ENCODE measurements around the gene DOK5. TPM values are rescaled to one million over a fixed set of nuclear protein-coding genes. Genes with fewer than 3 reads are reported as not detected.

Gene DOK5
- total and polyA plus RNA-seq, 2 experiments from 2014 or later = 5.0 to 6.9 TPM

DNA sequence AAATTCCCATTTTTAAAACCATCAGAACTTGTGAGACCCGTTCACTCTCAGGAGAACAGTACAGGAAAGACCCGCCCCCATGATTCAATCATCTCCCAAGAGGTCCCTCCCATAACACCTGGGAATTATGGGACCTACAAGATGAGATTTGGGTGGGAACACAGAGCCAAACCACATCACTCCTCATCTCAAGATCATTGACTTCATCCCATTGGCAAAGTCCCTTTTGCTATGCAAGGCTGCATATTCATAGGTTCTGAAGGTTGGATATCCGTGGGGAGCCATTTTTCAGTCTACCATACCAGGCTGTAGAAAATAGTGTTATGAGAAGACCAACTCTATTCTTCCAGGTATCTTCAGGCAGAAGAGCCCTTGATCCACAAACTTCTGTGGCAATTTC, 219.1 kb downstream of the DOK5 start (continued):
- TF ChIP-seq EZH2phosphoT487 (IDR thresholded peaks at IDR 0.05; ENCODE audit: unreplicated experiment) (no peak), ZNF331 (CRISPR knock-in tag; IDR thresholded peaks at IDR 0.05; ENCODE audit: low read depth) (no peak), EZH2 (IDR thresholded peaks at IDR 0.05; ENCODE audit: low read depth, unreplicated experiment) (no peak), POLR2AphosphoS5 (IDR thresholded peaks at IDR 0.05; ENCODE audit: low read depth) (no peak), STAT1 (IDR thresholded peaks at IDR 0.05; ENCODE audit: unreplicated experiment) (no peak), NANOG (IDR thresholded peaks at IDR 0.05; ENCODE audit: borderline replicate concordance) (no peak), CREB1 (CRISPR knock-in tag; IDR thresholded peaks at IDR 0.05; ENCODE audit: low read depth) (no peak), CTCF (conservative IDR thresholded peaks at IDR 0.05; ENCODE audit: low read depth in 2 of 2) (no peak)
- TF ChIP-seq, protein P1, sequence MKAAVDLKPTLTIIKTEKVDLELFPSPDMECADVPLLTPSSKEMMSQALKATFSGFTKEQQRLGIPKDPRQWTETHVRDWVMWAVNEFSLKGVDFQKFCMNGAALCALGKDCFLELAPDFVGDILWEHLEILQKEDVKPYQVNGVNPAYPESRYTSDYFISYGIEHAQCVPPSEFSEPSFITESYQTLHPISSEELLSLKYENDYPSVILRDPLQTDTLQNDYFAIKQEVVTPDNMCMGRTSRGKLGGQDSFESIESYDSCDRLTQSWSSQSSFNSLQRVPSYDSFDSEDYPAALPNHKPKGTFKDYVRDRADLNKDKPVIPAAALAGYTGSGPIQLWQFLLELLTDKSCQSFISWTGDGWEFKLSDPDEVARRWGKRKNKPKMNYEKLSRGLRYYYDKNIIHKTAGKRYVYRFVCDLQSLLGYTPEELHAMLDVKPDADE (IDR thresholded peaks at IDR 0.05) = no peak
- TF ChIP-seq, protein P2, sequence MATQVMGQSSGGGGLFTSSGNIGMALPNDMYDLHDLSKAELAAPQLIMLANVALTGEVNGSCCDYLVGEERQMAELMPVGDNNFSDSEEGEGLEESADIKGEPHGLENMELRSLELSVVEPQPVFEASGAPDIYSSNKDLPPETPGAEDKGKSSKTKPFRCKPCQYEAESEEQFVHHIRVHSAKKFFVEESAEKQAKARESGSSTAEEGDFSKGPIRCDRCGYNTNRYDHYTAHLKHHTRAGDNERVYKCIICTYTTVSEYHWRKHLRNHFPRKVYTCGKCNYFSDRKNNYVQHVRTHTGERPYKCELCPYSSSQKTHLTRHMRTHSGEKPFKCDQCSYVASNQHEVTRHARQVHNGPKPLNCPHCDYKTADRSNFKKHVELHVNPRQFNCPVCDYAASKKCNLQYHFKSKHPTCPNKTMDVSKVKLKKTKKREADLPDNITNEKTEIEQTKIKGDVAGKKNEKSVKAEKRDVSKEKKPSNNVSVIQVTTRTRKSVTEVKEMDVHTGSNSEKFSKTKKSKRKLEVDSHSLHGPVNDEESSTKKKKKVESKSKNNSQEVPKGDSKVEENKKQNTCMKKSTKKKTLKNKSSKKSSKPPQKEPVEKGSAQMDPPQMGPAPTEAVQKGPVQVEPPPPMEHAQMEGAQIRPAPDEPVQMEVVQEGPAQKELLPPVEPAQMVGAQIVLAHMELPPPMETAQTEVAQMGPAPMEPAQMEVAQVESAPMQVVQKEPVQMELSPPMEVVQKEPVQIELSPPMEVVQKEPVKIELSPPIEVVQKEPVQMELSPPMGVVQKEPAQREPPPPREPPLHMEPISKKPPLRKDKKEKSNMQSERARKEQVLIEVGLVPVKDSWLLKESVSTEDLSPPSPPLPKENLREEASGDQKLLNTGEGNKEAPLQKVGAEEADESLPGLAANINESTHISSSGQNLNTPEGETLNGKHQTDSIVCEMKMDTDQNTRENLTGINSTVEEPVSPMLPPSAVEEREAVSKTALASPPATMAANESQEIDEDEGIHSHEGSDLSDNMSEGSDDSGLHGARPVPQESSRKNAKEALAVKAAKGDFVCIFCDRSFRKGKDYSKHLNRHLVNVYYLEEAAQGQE (IDR thresholded peaks at IDR 0.05; ENCODE audit: unreplicated experiment) = no peak

DNA sequence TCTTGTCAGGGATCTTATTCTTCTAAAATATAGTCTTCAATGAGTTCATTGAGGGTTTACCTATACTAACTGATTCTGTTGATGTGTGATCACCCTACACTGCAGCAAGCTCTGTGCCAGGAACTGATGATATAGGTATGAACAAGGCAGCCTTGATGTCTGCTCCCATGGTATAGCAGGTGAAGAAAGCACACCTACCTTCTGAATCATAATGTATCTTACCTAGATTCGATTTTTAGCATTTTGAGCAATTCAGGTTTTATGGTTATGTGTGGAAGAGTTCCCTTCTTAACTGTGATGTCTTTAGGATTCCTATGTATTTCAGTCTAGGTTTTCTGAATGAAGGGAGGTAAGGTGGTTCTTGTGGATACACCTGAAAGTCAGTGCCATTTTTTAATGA, 223.0 kb downstream of the DOK5 start:
- Mint-ChIP-seq H3K4me1 (no peaks in the 10 kb centered on the region), H3K9me3 (peaks cover 97% of the 10 kb centered on the region), H3K27ac (no peak overlapping the region), H3K27me3 (ENCODE audit: insufficient read depth, low read depth, poor library complexity) (peaks cover 2% of the 10 kb centered on the region), H3K36me3 (ENCODE audit: low read depth) (peaks cover 28% of the 10 kb centered on the region), H3K4me3 (no peak overlapping the region)
- Histone ChIP-seq H3K4me3 (no peak overlapping the region), H3K27ac (ENCODE audit: low read depth) (no peak overlapping the region), H3K36me3 (ENCODE audit: insufficient read depth) (no peaks in the 10 kb centered on the region), H3K9me2 (ENCODE audit: insufficient read depth) (no peaks in the 10 kb centered on the region), H2AFZ (no peak overlapping the region), H4K20me1 (replicated peaks; ENCODE audit: insufficient read depth) (no peaks in the 10 kb centered on the region), H3F3A (replicated peaks; ENCODE audit: low read depth) (no peaks in the 10 kb centered on the region), H3K79me2 (replicated peaks; ENCODE audit: insufficient read depth) (no peaks in the 10 kb centered on the region), H3K4me2 (no peak overlapping the region), H3K27me3 (ENCODE audit: insufficient read depth) (no peaks in the 10 kb centered on the region), H3K4me1 (ENCODE audit: insufficient read depth) (no peaks in the 10 kb centered on the region)
- DNase-seq (ENCODE audit: low spot score) = no peak
- ATAC-seq = no peak
- TF ChIP-seq CREB1 (CRISPR knock-in tag; IDR thresholded peaks at IDR 0.05; ENCODE audit: low read depth) (no peak), CTCF (conservative IDR thresholded peaks at IDR 0.05; ENCODE audit: low read depth in 2 of 2) (no peak), ZNF331 (CRISPR knock-in tag; IDR thresholded peaks at IDR 0.05; ENCODE audit: low read depth) (no peak), POLR2AphosphoS5 (IDR thresholded peaks at IDR 0.05; ENCODE audit: low read depth) (no peak), EZH2 (IDR thresholded peaks at IDR 0.05; ENCODE audit: low read depth, unreplicated experiment) (no peak), EZH2phosphoT487 (IDR thresholded peaks at IDR 0.05; ENCODE audit: unreplicated experiment) (no peak), STAT1 (IDR thresholded peaks at IDR 0.05; ENCODE audit: unreplicated experiment) (no peak), NANOG (IDR thresholded peaks at IDR 0.05; ENCODE audit: borderline replicate concordance) (no peak)
- TF ChIP-seq, protein P2 (IDR thresholded peaks at IDR 0.05; ENCODE audit: unreplicated experiment) = no peak
- TF ChIP-seq, protein P1 (IDR thresholded peaks at IDR 0.05) = no peak

All from GM23338 (cell line).